Measurements from ENCODE around the gene TRABD2B.

TRABD2B gene

GRCh38 chr1:47981667-47982350 is 15.4 kb downstream of the TRABD2B start:
- DNase-seq (ENCODE audit: low spot score): no peak
- no peak for TF ChIP-seq CTCF (IDR thresholded peaks at IDR 0.05; ENCODE audit: extremely low read depth, insufficient read depth, missing control alignments)
- in situ Hi-C loops (cut with MboI; ENCODE audit: low pct_unique_long_range_greater_than_20kb, low sequenced_read_pairs, unreplicated experiment): no loop called here

- TF ChIP-seq CTCF (IDR thresholded peaks at IDR 0.05; ENCODE audit: extremely low read depth, insufficient read depth, missing control alignments): no peak
- in situ Hi-C loops (cut with MboI; ENCODE audit: low pct_unique_long_range_greater_than_20kb, low sequenced_read_pairs, unreplicated experiment): no loop called here
- DNase-seq (ENCODE audit: low spot score): no peak
Observed at GRCh38 chr1:47980501-47980900, 16.7 kb downstream of the TRABD2B start.

- DNase-seq (ENCODE audit: low spot score): no peak
- in situ Hi-C loops (cut with MboI; ENCODE audit: low pct_unique_long_range_greater_than_20kb, low sequenced_read_pairs, unreplicated experiment): no loop called here
- TF ChIP-seq CTCF (IDR thresholded peaks at IDR 0.05; ENCODE audit: extremely low read depth, insufficient read depth, missing control alignments): no peak
Observed at GRCh38 chr1:47979724-47980123, 17.5 kb downstream of the TRABD2B start.

GRCh38 chr1:47978486-47978885 is 18.7 kb downstream of the TRABD2B start:
- in situ Hi-C loops (cut with MboI; ENCODE audit: low pct_unique_long_range_greater_than_20kb, low sequenced_read_pairs, unreplicated experiment): no loop called here
- no peak for DNase-seq (ENCODE audit: low spot score)

GRCh38 chr1:47976728-47977127 is 20.5 kb downstream of the TRABD2B start:
- in situ Hi-C loops (cut with MboI; ENCODE audit: low pct_unique_long_range_greater_than_20kb, low sequenced_read_pairs, unreplicated experiment): no loop called here
- no peak for TF ChIP-seq CTCF (IDR thresholded peaks at IDR 0.05; ENCODE audit: extremely low read depth, insufficient read depth, missing control alignments)
- DNase-seq (ENCODE audit: low spot score): no peak

More at GRCh38 chr1:47978486-47978885, 18.7 kb downstream of the TRABD2B start:
- no peak for TF ChIP-seq CTCF (IDR thresholded peaks at IDR 0.05; ENCODE audit: extremely low read depth, insufficient read depth, missing control alignments)

GRCh38 chr1:47976267-47976666 is 20.9 kb downstream of the TRABD2B start:
- no peak for DNase-seq (ENCODE audit: low spot score)
- in situ Hi-C loops (cut with MboI; ENCODE audit: low pct_unique_long_range_greater_than_20kb, low sequenced_read_pairs, unreplicated experiment): no loop called here

More at GRCh38 chr1:47976267-47976666, 20.9 kb downstream of the TRABD2B start:
- no peak for TF ChIP-seq CTCF (IDR thresholded peaks at IDR 0.05; ENCODE audit: extremely low read depth, insufficient read depth, missing control alignments)
